Dendritic cell treated with granulocyte-macrophage colony-stimulating factor and Interleukin-4, amounts not matched to agents 40 ng/mL and 50 ng/mL, for 4 days (primary cell): ENCODE measurements around the gene CSNK1G2.

Source experiments
- H3K27ac Mint-ChIP-seq: one replicate; pipeline ENCODE4 v1.8.0; 2022; ENCODE audit warnings: mild to moderate bottlenecking, mixed read lengths
- H3K27me3 Mint-ChIP-seq: one replicate; pipeline ENCODE4 v1.8.0; 2022; ENCODE audit warnings: mild to moderate bottlenecking, mixed read lengths
- H3K36me3 Mint-ChIP-seq: one replicate; pipeline ENCODE4 v1.8.0; 2022; ENCODE audit warnings: low read depth, mixed read lengths
- H3K4me1 Mint-ChIP-seq: one replicate; pipeline ENCODE4 v1.8.0; 2022; ENCODE audit warnings: low read depth, mixed read lengths
- H3K4me3 Mint-ChIP-seq: one replicate; pipeline ENCODE4 v1.8.0; 2022; ENCODE audit warnings: mild to moderate bottlenecking, moderate library complexity, mixed read lengths
- H3K9me3 Mint-ChIP-seq: one replicate; pipeline ENCODE4 v1.8.0; 2022; ENCODE audit warnings: mixed read lengths
- intact Hi-C: fragments of 100-400 bp; cut with micrococcal nuclease; formaldehyde crosslinking; loops from one replicate; pipeline ENCODE4 v1.15.0; 2022

CSNK1G2 gene

GRCh38 chr19:1911098-1911497 is 29.9 kb upstream of the CSNK1G2 start:
- intact Hi-C loops, result no loop called here
- H3K27me3 Mint-ChIP-seq, result no peaks in the 10 kb centered on the region
- no peak overlapping the region for H3K4me3 Mint-ChIP-seq
- H3K4me1 Mint-ChIP-seq, result peaks cover 64% of the 10 kb centered on the region
- H3K9me3 Mint-ChIP-seq, result no peaks in the 10 kb centered on the region
- no peak overlapping the region for H3K27ac Mint-ChIP-seq
- peaks cover 92% of the 10 kb centered on the region for H3K36me3 Mint-ChIP-seq

- no peaks in the 10 kb centered on the region for H3K9me3 Mint-ChIP-seq
- H3K4me1 Mint-ChIP-seq, result peaks cover 67% of the 10 kb centered on the region
- intact Hi-C loops, result no loop called here
- no peak overlapping the region for H3K4me3 Mint-ChIP-seq
- no peaks in the 10 kb centered on the region for H3K27me3 Mint-ChIP-seq
- no peak overlapping the region for H3K27ac Mint-ChIP-seq
- peaks cover 88% of the 10 kb centered on the region for H3K36me3 Mint-ChIP-seq
Measured at GRCh38 chr19:1911995-1912394, 29.0 kb upstream of the CSNK1G2 start.

GRCh38 chr19:1912760-1913505 is 28.0 kb upstream of the CSNK1G2 start:
- Mint-ChIP-seq H3K36me3 (peaks cover 88% of the 10 kb centered on the region), H3K9me3 (no peaks in the 10 kb centered on the region), H3K27ac (no peak overlapping the region), H3K4me3 (no peak overlapping the region), H3K27me3 (no peaks in the 10 kb centered on the region), H3K4me1 (peaks cover 66% of the 10 kb centered on the region)
- intact Hi-C loops, result no loop called here

GRCh38 chr19:1913781-1914577 is 27.0 kb upstream of the CSNK1G2 start:
- Mint-ChIP-seq H3K9me3 (no peaks in the 10 kb centered on the region), H3K27ac (no peak overlapping the region), H3K4me3 (no peak overlapping the region), H3K36me3 (peaks cover 88% of the 10 kb centered on the region), H3K27me3 (no peaks in the 10 kb centered on the region), H3K4me1 (peaks cover 59% of the 10 kb centered on the region)
- intact Hi-C loops, result no loop called here

- Mint-ChIP-seq H3K36me3 (peaks cover 88% of the 10 kb centered on the region), H3K27me3 (no peaks in the 10 kb centered on the region), H3K27ac (no peak overlapping the region), H3K4me3 (no peak overlapping the region), H3K9me3 (no peaks in the 10 kb centered on the region), H3K4me1 (peaks cover 50% of the 10 kb centered on the region)
- intact Hi-C loops, result no loop called here
Measured at GRCh38 chr19:1914826-1915341, 26.1 kb upstream of the CSNK1G2 start.

- Mint-ChIP-seq H3K9me3 (no peaks in the 10 kb centered on the region), H3K4me3 (peak overlapping the region; percentile 18), H3K27ac (peak overlapping the region; percentile 86), H3K27me3 (no peaks in the 10 kb centered on the region), H3K4me1 (peaks cover 56% of the 10 kb centered on the region), H3K36me3 (peaks cover 93% of the 10 kb centered on the region)
- intact Hi-C loops, result no loop called here
Measured at GRCh38 chr19:1917146-1917545, 23.8 kb upstream of the CSNK1G2 start.

- Mint-ChIP-seq H3K27ac (peak overlapping the region; percentile 86), H3K36me3 (peaks cover 93% of the 10 kb centered on the region), H3K9me3 (no peaks in the 10 kb centered on the region), H3K27me3 (no peaks in the 10 kb centered on the region), H3K4me3 (no peak overlapping the region), H3K4me1 (peaks cover 61% of the 10 kb centered on the region)
- intact Hi-C loops, result no loop called here
Measured at GRCh38 chr19:1917926-1918325, 23.0 kb upstream of the CSNK1G2 start.

- Mint-ChIP-seq H3K9me3 (no peaks in the 10 kb centered on the region), H3K4me3 (no peak overlapping the region), H3K4me1 (peaks cover 55% of the 10 kb centered on the region), H3K27me3 (no peaks in the 10 kb centered on the region), H3K27ac (peak overlapping the region; percentile 86), H3K36me3 (peaks cover 93% of the 10 kb centered on the region)
- intact Hi-C loops, result no loop called here
Measured at GRCh38 chr19:1918975-1919374, 22.0 kb upstream of the CSNK1G2 start.

- H3K27ac Mint-ChIP-seq, result no peak overlapping the region
- no peaks in the 10 kb centered on the region for H3K27me3 Mint-ChIP-seq
- no peak overlapping the region for H3K4me3 Mint-ChIP-seq
- intact Hi-C loops, result no loop called here
- peaks cover 47% of the 10 kb centered on the region for H3K4me1 Mint-ChIP-seq
- H3K9me3 Mint-ChIP-seq, result no peaks in the 10 kb centered on the region
- peaks cover 93% of the 10 kb centered on the region for H3K36me3 Mint-ChIP-seq
Measured at GRCh38 chr19:1920644-1921043, 20.3 kb upstream of the CSNK1G2 start.

GRCh38 chr19:1921326-1921725 is 19.6 kb upstream of the CSNK1G2 start:
- H3K27ac Mint-ChIP-seq, result peak overlapping the region; percentile 51
- H3K9me3 Mint-ChIP-seq, result no peaks in the 10 kb centered on the region
- H3K27me3 Mint-ChIP-seq, result no peaks in the 10 kb centered on the region
- no peak overlapping the region for H3K4me3 Mint-ChIP-seq
- peaks cover 93% of the 10 kb centered on the region for H3K36me3 Mint-ChIP-seq
- peaks cover 40% of the 10 kb centered on the region for H3K4me1 Mint-ChIP-seq
- intact Hi-C loops, result no loop called here

GRCh38 chr19:1921825-1922224 is 19.1 kb upstream of the CSNK1G2 start:
- Mint-ChIP-seq H3K27ac (peak overlapping the region; percentile 51), H3K4me3 (no peak overlapping the region), H3K4me1 (peaks cover 35% of the 10 kb centered on the region), H3K9me3 (no peaks in the 10 kb centered on the region), H3K27me3 (no peaks in the 10 kb centered on the region), H3K36me3 (peaks cover 92% of the 10 kb centered on the region)
- intact Hi-C loops, result no loop called here

GRCh38 chr19:1922803-1923202 is 18.2 kb upstream of the CSNK1G2 start:
- H3K4me1 Mint-ChIP-seq, result peaks cover 30% of the 10 kb centered on the region
- peak overlapping the region; percentile 87 for H3K27ac Mint-ChIP-seq
- intact Hi-C loops, result no loop called here
- H3K9me3 Mint-ChIP-seq, result no peaks in the 10 kb centered on the region
- H3K27me3 Mint-ChIP-seq, result no peaks in the 10 kb centered on the region
- peaks cover 85% of the 10 kb centered on the region for H3K36me3 Mint-ChIP-seq
- no peak overlapping the region for H3K4me3 Mint-ChIP-seq

GRCh38 chr19:1923319-1923718 is 17.7 kb upstream of the CSNK1G2 start:
- Mint-ChIP-seq H3K9me3 (no peaks in the 10 kb centered on the region), H3K4me1 (peaks cover 27% of the 10 kb centered on the region), H3K27ac (peak overlapping the region; percentile 87), H3K27me3 (no peaks in the 10 kb centered on the region), H3K4me3 (no peak overlapping the region), H3K36me3 (peaks cover 80% of the 10 kb centered on the region)
- intact Hi-C loops, result no loop called here

GRCh38 chr19:1924320-1924961 is 16.5 kb upstream of the CSNK1G2 start:
- H3K9me3 Mint-ChIP-seq, result no peaks in the 10 kb centered on the region
- intact Hi-C loops, result no loop called here
- no peak overlapping the region for H3K4me3 Mint-ChIP-seq
- H3K4me1 Mint-ChIP-seq, result peaks cover 36% of the 10 kb centered on the region
- no peaks in the 10 kb centered on the region for H3K27me3 Mint-ChIP-seq
- H3K36me3 Mint-ChIP-seq, result peaks cover 69% of the 10 kb centered on the region
- H3K27ac Mint-ChIP-seq, result peak overlapping the region; percentile 87
